ENCODE data around the gene APOBEC4.

The APOBEC4 gene

DNA sequence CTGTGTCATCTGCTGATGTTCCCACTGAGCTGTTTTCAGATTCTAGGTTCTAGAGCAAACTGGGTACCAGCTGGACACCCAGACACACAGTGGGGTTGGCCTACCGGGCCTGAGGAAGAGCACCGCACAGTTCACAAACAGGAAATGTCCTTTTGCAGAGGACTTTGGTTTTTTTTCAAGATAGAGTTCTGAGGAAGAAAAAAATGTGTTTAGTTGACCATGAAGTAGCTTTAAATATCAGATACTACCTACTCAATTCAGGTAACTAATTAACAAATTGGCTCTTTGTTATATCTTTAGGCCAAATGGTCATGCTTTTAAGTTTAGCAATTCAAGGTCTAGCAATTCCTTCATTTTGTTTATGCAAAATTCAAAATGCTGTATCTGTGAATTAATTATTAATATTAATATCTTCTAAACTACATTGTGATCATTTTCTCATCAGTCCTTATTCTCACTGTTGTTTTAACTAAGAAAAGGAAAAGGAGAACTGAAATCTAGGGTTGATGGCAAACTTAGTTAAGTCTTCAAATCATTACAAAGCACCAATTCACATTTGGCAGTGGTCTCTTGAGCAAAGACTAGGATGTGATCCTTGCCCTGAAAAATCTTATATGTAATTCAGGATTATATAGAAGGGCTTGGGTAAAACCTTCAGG, 45.7 kb downstream of the APOBEC4 start:
- TF ChIP-seq, protein P1, sequence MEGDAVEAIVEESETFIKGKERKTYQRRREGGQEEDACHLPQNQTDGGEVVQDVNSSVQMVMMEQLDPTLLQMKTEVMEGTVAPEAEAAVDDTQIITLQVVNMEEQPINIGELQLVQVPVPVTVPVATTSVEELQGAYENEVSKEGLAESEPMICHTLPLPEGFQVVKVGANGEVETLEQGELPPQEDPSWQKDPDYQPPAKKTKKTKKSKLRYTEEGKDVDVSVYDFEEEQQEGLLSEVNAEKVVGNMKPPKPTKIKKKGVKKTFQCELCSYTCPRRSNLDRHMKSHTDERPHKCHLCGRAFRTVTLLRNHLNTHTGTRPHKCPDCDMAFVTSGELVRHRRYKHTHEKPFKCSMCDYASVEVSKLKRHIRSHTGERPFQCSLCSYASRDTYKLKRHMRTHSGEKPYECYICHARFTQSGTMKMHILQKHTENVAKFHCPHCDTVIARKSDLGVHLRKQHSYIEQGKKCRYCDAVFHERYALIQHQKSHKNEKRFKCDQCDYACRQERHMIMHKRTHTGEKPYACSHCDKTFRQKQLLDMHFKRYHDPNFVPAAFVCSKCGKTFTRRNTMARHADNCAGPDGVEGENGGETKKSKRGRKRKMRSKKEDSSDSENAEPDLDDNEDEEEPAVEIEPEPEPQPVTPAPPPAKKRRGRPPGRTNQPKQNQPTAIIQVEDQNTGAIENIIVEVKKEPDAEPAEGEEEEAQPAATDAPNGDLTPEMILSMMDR (IDR thresholded peaks at IDR 0.05): no peak
- Mint-ChIP-seq H3K4me1 (peaks cover 16% of the 10 kb centered on the region), H3K27me3 (ENCODE audit: low read depth, poor library complexity) (peaks cover 12% of the 10 kb centered on the region), H3K9me3 (no peaks in the 10 kb centered on the region), H3K36me3 (ENCODE audit: low read depth) (no peaks in the 10 kb centered on the region), H3K27ac (no peak overlapping the region), H3K4me3 (no peak overlapping the region)
- no peak for DNase-seq

DNA sequence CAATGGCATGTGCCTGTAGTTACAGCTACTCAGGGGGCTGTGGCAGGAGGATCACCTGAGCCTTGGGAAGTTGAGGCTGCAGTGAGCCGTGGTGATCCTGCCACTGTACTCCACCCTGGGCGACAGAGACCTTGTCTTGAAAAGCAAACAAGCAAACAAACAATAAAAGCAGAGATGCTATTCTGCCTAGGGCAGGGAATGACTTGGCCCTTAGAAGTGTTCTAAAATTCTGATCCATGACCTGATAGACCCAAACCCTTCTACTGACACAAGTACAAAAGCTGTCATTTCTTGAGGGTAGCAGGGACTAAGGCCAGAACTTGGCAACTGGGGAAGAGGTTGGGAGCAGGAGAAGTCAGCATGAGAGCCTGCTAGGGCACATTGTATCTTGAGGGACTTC, 47.2 kb downstream of the APOBEC4 start:
- no peak overlapping the region for H3K27ac Mint-ChIP-seq
- H3K9me3 Mint-ChIP-seq: no peaks in the 10 kb centered on the region
- DNase-seq: no peak
- no peak overlapping the region for H3K4me3 Mint-ChIP-seq
- H3K4me1 Mint-ChIP-seq: peaks cover 16% of the 10 kb centered on the region
- TF ChIP-seq, protein P1 (IDR thresholded peaks at IDR 0.05): no peak
- H3K36me3 Mint-ChIP-seq (ENCODE audit: low read depth): no peaks in the 10 kb centered on the region
- peaks cover 12% of the 10 kb centered on the region for H3K27me3 Mint-ChIP-seq (ENCODE audit: low read depth, poor library complexity)

DNA sequence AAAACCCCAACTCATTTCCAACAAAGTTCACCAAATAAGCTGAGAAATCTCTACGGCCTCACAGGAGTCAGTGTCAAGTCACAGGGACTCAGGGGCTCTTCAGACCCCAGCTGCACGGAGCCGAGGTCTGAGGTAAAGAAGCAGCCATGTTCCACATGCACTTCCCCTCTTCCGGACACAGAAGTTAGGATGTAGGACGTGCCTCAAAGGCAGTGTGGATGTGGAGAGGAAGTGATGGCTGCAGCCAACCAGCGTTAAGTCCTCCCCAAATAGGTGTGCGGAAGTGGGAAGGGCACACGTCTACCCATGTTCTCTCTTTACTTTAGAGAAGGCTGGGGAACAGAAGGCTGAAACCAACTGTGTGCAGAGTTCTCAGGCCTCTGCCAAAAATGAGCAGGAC, 48.3 kb downstream of the APOBEC4 start:
- Mint-ChIP-seq H3K27ac (no peak overlapping the region), H3K36me3 (ENCODE audit: low read depth) (no peaks in the 10 kb centered on the region), H3K4me1 (peaks cover 10% of the 10 kb centered on the region), H3K9me3 (no peaks in the 10 kb centered on the region), H3K4me3 (no peak overlapping the region), H3K27me3 (ENCODE audit: low read depth, poor library complexity) (peaks cover 8% of the 10 kb centered on the region)
- TF ChIP-seq, protein P1 (IDR thresholded peaks at IDR 0.05): no peak
- DNase-seq: no peak

DNA sequence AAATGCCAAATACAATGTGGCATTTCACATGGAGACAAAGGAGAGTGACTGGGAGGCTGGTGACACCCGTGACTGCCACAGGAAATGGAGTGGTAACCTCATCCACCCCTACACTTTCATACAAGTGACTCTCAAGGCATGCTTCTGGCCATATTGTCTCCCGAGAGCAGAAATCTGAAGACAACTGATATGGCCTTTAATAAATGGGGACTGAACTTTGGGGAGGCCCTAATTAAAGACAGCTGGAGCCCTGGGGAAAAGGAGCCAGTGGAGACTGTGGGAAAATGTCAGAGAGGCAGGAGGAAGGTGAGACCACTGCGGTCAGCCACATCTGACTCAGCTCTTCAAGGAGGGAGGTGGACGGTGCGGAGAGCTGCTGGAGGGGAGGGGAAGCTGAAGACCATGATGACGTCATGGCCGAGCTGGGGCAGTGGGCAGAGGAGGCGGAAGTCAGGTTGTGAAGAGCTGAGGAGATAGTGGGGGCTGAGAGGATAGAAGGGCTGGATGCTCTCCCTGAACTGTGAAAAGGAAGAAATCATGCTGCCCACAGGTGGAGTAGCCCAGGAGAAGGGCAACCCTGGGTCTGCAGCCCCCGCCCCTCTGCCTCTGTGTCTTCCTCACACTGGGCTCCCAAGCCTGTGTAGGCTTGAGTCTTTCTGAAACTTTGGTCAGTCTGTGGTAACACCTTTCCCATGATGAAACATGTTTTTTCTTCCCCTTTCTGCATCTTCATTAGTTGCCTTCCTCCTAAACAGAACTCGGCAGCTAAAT, 48.9 kb downstream of the APOBEC4 start:
- Mint-ChIP-seq H3K27ac (peak overlapping the region; percentile 20), H3K27me3 (ENCODE audit: low read depth, poor library complexity) (peaks cover 5% of the 10 kb centered on the region), H3K4me1 (peaks cover 10% of the 10 kb centered on the region), H3K4me3 (no peak overlapping the region), H3K9me3 (no peaks in the 10 kb centered on the region), H3K36me3 (ENCODE audit: low read depth) (no peaks in the 10 kb centered on the region)
- DNase-seq: no peak
- TF ChIP-seq, protein P1 (IDR thresholded peaks at IDR 0.05): no peak

DNA sequence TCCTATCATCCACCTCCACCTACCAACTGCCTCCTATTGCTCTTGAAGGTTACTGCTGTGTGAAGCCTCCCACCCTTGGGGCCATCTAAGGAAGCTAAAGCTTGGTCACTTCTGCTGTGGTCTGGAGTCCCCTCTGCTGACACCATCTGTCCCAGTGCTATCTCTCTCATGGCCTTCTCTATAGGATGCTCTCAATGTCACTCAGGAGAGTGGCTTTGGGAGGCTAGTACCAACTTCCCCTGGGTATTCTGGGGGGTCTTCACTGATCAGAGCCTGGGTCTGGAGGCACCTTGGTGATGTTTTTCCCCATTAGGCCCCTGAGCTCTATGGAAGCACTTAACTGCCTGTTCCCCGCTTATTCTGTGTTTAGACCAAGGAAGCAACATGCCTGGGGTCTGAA, 50.6 kb downstream of the APOBEC4 start:
- H3K9me3 Mint-ChIP-seq: no peaks in the 10 kb centered on the region
- no peak for DNase-seq
- H3K27ac Mint-ChIP-seq: no peak overlapping the region

More for the DNA sequence above, 50.6 kb downstream of the APOBEC4 start:
- H3K4me3 Mint-ChIP-seq: no peak overlapping the region
- peaks cover 18% of the 10 kb centered on the region for H3K4me1 Mint-ChIP-seq
- peaks cover 4% of the 10 kb centered on the region for H3K27me3 Mint-ChIP-seq (ENCODE audit: low read depth, poor library complexity)
- TF ChIP-seq, protein P1 (IDR thresholded peaks at IDR 0.05): no peak
- H3K36me3 Mint-ChIP-seq (ENCODE audit: low read depth): no peaks in the 10 kb centered on the region
